Subcutaneous abdominal adipose tissue (tissue), 5 donors: ENCODE data around the gene SDF4.
A peak's percentile ranks its signal among the peaks of the same experiment; 100 is the strongest.

Experiments used
- H3K27ac ChIP-seq: one replicate; pipeline ENCODE4 v1.7.0; 2013; ENCODE audit warnings: low read depth, mild to moderate bottlenecking, inconsistent platforms, low read length, moderate library complexity
- H3K27me3 ChIP-seq, 5 donors: one replicate each; pipeline ENCODE4 v1.7.0; 2013; ENCODE audit warnings: low read length in 5 of 5, inconsistent platforms in 1 of 5; ENCODE audit not compliant: control insufficient read depth in 5 of 5, insufficient read depth in 4 of 5
- H3K36me3 ChIP-seq, 5 donors: one replicate each; pipeline ENCODE4 v1.7.0; 2013; ENCODE audit warnings: low read length in 5 of 5; ENCODE audit not compliant: control insufficient read depth in 5 of 5, insufficient read depth in 5 of 5
- H3K4me1 ChIP-seq, 5 donors: one replicate each; pipeline ENCODE4 v1.7.0; 2013; ENCODE audit warnings: low read length in 5 of 5, mild to moderate bottlenecking in 3 of 5, moderate library complexity in 1 of 5; ENCODE audit not compliant: control insufficient read depth in 5 of 5, insufficient read depth in 5 of 5
- H3K4me3 ChIP-seq, 5 donors: one replicate each; pipeline ENCODE4 v1.7.0; 2013; ENCODE audit warnings: low read length in 5 of 5, low read depth in 1 of 5
- H3K9ac ChIP-seq, 5 donors: one replicate each; pipeline ENCODE4 v1.7.0; 2013; ENCODE audit warnings: low read length in 5 of 5, mild to moderate bottlenecking in 4 of 5, moderate library complexity in 3 of 5
- H3K9me3 ChIP-seq, 5 donors: one replicate each; pipeline ENCODE4 v1.7.0; 2013; ENCODE audit warnings: low read length in 5 of 5; ENCODE audit not compliant: control insufficient read depth in 5 of 5
- donor health status: healthy.
- donor health status: healthy.
- donor health status: healthy.
- donor health status: healthy.
- donor health status: healthy.

The SDF4 gene

GRCh38 chr1:1223321-1223720 lies 8.5 kb downstream of the SDF4 start:
- Histone ChIP-seq H3K9ac (no peak overlapping the region), H3K4me3 (no peak overlapping the region), H3K36me3 (peaks cover 0 to 96% (median 85%) of the 10 kb centered on the region in 5 donors), H3K9me3 (no peaks in the 10 kb centered on the region), H3K4me1 (no peaks in the 10 kb centered on the region), H3K27me3 (no peaks in the 10 kb centered on the region), H3K27ac (no peak overlapping the region)

- H3K4me3 ChIP-seq, result no peak overlapping the region
- no peaks in the 10 kb centered on the region for H3K27me3 ChIP-seq
- H3K4me1 ChIP-seq, result peaks cover 0 to 1% (median 0%) of the 10 kb centered on the region in 5 donors
- H3K9me3 ChIP-seq, result no peaks in the 10 kb centered on the region
- H3K9ac ChIP-seq, result no peak overlapping the region
- H3K27ac ChIP-seq, result no peak overlapping the region
- peaks cover 0 to 96% (median 85%) of the 10 kb centered on the region in 5 donors for H3K36me3 ChIP-seq
Observed at GRCh38 chr1:1222575-1223225, 9.1 kb downstream of the SDF4 start.

DNA sequence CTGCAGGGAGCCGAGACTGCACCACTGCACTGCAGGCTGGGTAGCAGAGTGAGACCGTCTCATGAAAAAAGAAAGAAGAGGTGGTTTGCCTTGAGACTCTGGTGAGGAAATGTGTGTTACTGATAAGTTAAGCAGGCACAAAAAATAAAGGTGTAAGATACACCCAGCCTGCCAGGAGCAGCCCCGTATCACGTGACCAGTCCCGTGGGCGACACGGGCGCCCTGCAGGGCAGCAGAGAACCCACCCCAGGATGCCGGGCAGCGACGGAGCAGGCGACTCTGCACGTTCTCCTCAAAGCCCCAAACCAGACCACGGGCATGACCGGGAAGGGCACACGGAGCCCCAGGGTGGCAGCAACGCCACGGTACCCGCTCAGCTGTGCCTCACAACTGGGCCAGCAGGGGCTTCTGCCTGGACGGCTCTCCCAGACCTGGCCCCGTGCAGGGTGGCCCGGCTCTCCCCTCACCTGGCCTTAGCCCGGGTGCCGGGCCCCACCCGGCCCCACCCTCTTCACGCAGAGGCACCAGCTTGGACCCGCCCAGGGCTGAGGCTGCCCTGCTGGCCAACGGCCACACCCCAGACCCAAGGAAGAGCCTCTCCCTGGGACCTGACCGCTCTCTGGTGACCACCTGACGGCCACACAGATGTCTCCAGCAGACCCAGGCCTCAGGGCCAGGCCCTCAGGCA lies 9.8 kb downstream of the SDF4 start:
- Histone ChIP-seq H3K27me3 (no peaks in the 10 kb centered on the region), H3K9me3 (no peaks in the 10 kb centered on the region), H3K36me3 (peaks cover 0 to 97% (median 86%) of the 10 kb centered on the region in 5 donors), H3K27ac (no peak overlapping the region), H3K4me3 (no peak overlapping the region), H3K9ac (no peak overlapping the region), H3K4me1 (peaks cover 0 to 5% (median under 1%) of the 10 kb centered on the region in 5 donors)

DNA sequence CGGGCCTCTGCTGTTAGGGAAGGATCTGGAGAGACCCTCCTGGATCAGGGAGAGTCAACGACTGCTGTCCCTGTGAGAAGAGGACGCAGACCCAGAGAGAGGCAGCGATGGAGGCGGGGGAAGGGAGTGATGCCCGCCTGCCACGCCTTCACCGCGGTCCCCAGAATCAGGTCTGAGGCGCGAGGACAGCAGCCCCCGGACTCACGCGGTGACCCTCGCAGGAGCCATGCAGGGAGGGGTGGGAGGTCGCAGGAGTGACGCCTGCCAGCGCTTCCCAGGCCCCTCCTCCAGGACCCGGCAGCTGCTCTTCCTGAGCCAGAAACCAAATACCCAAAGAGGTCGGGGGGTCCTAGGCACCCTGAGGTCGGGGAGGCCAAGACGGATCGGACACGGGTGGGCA lies 11.6 kb downstream of the SDF4 start:
- Histone ChIP-seq H3K36me3 (peaks cover 0 to 93% (median 73%) of the 10 kb centered on the region in 5 donors), H3K27ac (no peak overlapping the region), H3K9me3 (no peaks in the 10 kb centered on the region)

GRCh38 chr1:1219341-1219740 lies 12.5 kb downstream of the SDF4 start:
- no peak overlapping the region for H3K9ac ChIP-seq
- no peaks in the 10 kb centered on the region for H3K27me3 ChIP-seq
- no peaks in the 10 kb centered on the region for H3K9me3 ChIP-seq
- peak overlapping the region; percentile 30 for H3K27ac ChIP-seq
- peaks cover 0 to 84% (median 65%) of the 10 kb centered on the region in 5 donors for H3K36me3 ChIP-seq
- peaks cover 0 to 31% (median 18%) of the 10 kb centered on the region in 5 donors for H3K4me1 ChIP-seq
- no peak overlapping the region for H3K4me3 ChIP-seq

More for the DNA sequence above, 11.6 kb downstream of the SDF4 start:
- H3K4me3 ChIP-seq, result no peak overlapping the region
- peaks cover 0 to 22% (median 10%) of the 10 kb centered on the region in 5 donors for H3K4me1 ChIP-seq
- H3K27me3 ChIP-seq, result no peaks in the 10 kb centered on the region
- H3K9ac ChIP-seq, result no peak overlapping the region

DNA sequence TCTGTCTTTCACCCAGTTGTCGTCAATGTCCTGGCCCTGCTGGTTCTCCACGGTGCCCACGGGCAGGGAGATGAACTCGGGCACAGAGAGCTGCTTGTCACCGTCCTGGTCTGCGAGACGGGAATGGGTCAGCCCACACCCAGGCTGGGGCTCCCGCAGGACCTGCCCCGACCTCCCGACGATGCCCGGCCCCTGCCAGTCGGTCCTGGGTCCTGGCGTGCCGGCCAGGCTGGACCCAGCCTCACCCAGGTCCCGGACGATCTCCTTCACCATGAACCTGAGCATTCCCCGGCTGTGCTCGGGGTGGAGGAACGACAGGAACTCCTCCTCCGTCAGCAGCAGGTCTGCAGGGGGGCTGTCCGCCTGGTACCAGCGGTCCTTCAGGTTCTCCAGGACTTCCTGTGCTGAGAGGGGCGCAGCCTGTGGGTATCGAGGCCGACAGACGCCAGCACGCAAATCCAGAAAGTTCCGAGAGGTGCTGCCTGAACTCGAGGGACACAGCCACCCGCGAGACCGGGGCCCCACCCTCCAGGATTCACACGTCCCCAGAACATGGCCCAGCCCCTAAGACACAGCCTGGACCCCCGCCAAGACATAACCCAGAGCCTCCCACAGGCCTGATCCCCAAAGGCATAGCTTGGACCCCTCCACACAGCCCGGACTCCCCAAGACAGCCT lies 13.1 kb downstream of the SDF4 start:
- Histone ChIP-seq H3K27me3 (no peaks in the 10 kb centered on the region), H3K9ac (no peak overlapping the region), H3K4me1 (peaks cover 0 to 36% (median 24%) of the 10 kb centered on the region in 5 donors), H3K36me3 (peaks cover 0 to 79% (median 62%) of the 10 kb centered on the region in 5 donors), H3K4me3 (no peak overlapping the region), H3K9me3 (no peaks in the 10 kb centered on the region), H3K27ac (peak overlapping the region; percentile 30)

GRCh38 chr1:1217621-1218523 lies 13.9 kb downstream of the SDF4 start:
- peaks cover 0 to 42% (median 30%) of the 10 kb centered on the region in 5 donors for H3K4me1 ChIP-seq
- H3K27me3 ChIP-seq, result no peaks in the 10 kb centered on the region
- peak overlapping the region; percentile 30 for H3K27ac ChIP-seq
- peaks cover 0 to 72% (median 56%) of the 10 kb centered on the region in 5 donors for H3K36me3 ChIP-seq
- no peak overlapping the region for H3K4me3 ChIP-seq
- H3K9ac ChIP-seq, result no peak overlapping the region
- H3K9me3 ChIP-seq, result no peaks in the 10 kb centered on the region

DNA sequence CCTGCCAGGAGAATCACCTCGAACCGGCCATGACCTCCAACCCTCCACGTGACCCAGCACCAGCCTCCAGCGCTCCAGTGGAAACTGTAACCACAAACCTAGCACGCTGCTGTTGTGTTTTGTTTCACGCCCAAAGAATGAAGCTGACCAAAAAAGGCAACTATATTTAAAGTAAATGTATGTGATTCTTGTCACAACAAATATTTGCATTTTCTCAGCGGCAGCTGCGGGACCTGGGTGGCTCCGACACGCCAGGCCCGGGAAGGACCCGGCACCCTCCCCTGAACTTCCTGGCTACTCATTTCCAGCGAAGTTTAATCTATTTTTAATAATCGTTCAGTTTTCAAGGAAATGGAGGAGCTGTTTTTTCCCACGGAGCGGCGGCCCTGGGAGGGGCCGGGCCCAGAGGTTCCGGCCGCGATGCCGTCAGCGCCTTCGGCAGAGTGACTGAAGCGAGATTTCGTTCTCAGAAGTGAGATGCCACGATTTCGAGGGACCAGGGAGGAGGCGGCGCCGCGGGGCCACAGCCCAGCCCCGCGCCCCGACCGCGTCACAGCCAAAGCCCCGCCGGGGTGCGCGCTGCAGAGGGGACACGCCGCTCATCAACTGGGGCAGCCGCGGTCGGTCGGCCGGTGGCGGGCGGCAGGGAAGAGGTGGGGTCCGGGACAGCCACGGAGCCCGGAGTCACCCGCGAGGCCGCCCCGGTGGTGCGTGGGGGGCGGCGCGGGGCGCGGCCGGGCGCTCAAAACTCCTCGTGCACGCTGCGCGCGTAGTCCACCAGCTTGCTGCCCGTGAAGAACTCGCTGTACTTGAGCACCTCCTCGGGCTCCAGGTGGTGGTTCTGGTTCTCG lies 14.8 kb downstream of the SDF4 start:
- H3K4me3 ChIP-seq, result no peak overlapping the region
- peaks cover 0 to 63% (median 48%) of the 10 kb centered on the region in 5 donors for H3K36me3 ChIP-seq
- peaks cover 0 to 49% (median 32%) of the 10 kb centered on the region in 5 donors for H3K4me1 ChIP-seq

More for the DNA sequence above, 14.8 kb downstream of the SDF4 start:
- peak overlapping the region in 2 of 5 donors; percentile 26 to 63 for H3K9ac ChIP-seq
- peaks cover 0 to 2% (median 0%) of the 10 kb centered on the region in 5 donors for H3K27me3 ChIP-seq
- peak overlapping the region; percentile 72 for H3K27ac ChIP-seq
- no peaks in the 10 kb centered on the region for H3K9me3 ChIP-seq
